WTC11 (cell line): ENCODE measurements around the gene STX17. TPM values are rescaled to one million over a fixed set of nuclear protein-coding genes. Genes with fewer than 3 reads are reported as not detected.

Source experiments
- ATAC-seq: fragments of 200-7000 bp; cut with Tn5 transposase; 2 replicates; pipeline ENCODE4 v1.10.0; 2021; ENCODE audit warnings: mild to moderate bottlenecking, moderate library complexity
- CTCF ChIA-PET: fragments of 300-600 bp; sonication (Branson Sonifier 250); formaldehyde crosslinking; loops from one replicate; lab custom pipeline; 2021; ENCODE audit warnings: antibody characterized with exemption; lab: Charles Lee
- POLR2A ChIA-PET: fragments of 350-600 bp; sonication (Branson Sonifier 250); formaldehyde crosslinking; loops from one replicate; lab custom pipeline; 2021; ENCODE audit warnings: antibody characterized with exemption; lab: Charles Lee
- DNase-seq: peaks from one replicate; pipeline ENCODE4 v3.0.0; 2021; ENCODE audit warnings: low spot score
- H3K27ac Mint-ChIP-seq: 2 replicates; pipeline ENCODE4 v1.8.0; 2021; ENCODE audit warnings: mixed read lengths
- H3K27me3 Mint-ChIP-seq: 2 replicates; pipeline ENCODE4 v1.8.0; 2021; ENCODE audit warnings: low read depth, mild to moderate bottlenecking, moderate library complexity, mixed read lengths
- H3K36me3 Mint-ChIP-seq: 2 replicates; pipeline ENCODE4 v1.8.0; 2021; ENCODE audit warnings: mixed read lengths
- H3K4me1 Mint-ChIP-seq: 2 replicates; pipeline ENCODE4 v1.8.0; 2022; ENCODE audit warnings: mixed read lengths
- H3K4me3 Mint-ChIP-seq: 2 replicates; pipeline ENCODE4 v1.8.0; 2021; ENCODE audit warnings: mild to moderate bottlenecking, moderate library complexity, mixed read lengths
- H3K9me3 Mint-ChIP-seq: 2 replicates; pipeline ENCODE4 v1.8.0; 2021; ENCODE audit warnings: mixed read lengths
- CREB1 ChIP-seq: sonication (generic); formaldehyde crosslinking; IDR thresholded peaks from 2 replicates; pipeline ENCODE4 v1.8.0; 2023; ENCODE audit warnings: mild to moderate bottlenecking, missing genetic modification reagents
- EMX1 ChIP-seq: fragments of 250-450 bp; sonication (Bioruptor Pico); IDR thresholded peaks from 2 replicates; pipeline ENCODE4 v1.8.0; 2021; ENCODE audit warnings: mild to moderate bottlenecking
- HMGA2 ChIP-seq: fragments of 250-450 bp; sonication (Bioruptor Pico); IDR thresholded peaks from 2 replicates; pipeline ENCODE4 v1.4.0; 2021; ENCODE audit warnings: mild to moderate bottlenecking, moderate library complexity
- JAZF1 ChIP-seq: fragments of 250-450 bp; sonication (Bioruptor Pico); IDR thresholded peaks from 2 replicates; pipeline ENCODE4 v1.9.0; 2021; ENCODE audit warnings: moderate library complexity, mild to moderate bottlenecking, inconsistent platforms
- JUN ChIP-seq: sonication (generic); formaldehyde crosslinking; IDR thresholded peaks from 2 replicates; pipeline ENCODE4 v1.8.0; 2023; ENCODE audit warnings: mild to moderate bottlenecking, missing genetic modification reagents
- MYBL2 ChIP-seq: sonication (generic); formaldehyde crosslinking; IDR thresholded peaks from 2 replicates; pipeline ENCODE4 v1.8.1; 2023; ENCODE audit warnings: mild to moderate bottlenecking, moderate library complexity, missing genetic modification reagents
- NFATC4 ChIP-seq: fragments of 250-450 bp; sonication (Bioruptor Pico); IDR thresholded peaks from 2 replicates; pipeline ENCODE4 v1.9.0; 2021; ENCODE audit warnings: mild to moderate bottlenecking
- TCF7 ChIP-seq: sonication (generic); formaldehyde crosslinking; IDR thresholded peaks from 2 replicates; pipeline ENCODE4 v1.8.0; 2022; ENCODE audit warnings: mild to moderate bottlenecking, low read depth, missing genetic modification reagents, moderate library complexity
- TEAD1 ChIP-seq: sonication (generic); formaldehyde crosslinking; IDR thresholded peaks from 2 replicates; pipeline ENCODE4 v1.8.0; 2022; ENCODE audit warnings: mild to moderate bottlenecking, missing genetic modification reagents
- ZBTB21 ChIP-seq: sonication (generic); formaldehyde crosslinking; IDR thresholded peaks from 2 replicates; pipeline ENCODE4 v1.8.1; 2023; ENCODE audit warnings: mild to moderate bottlenecking, missing genetic modification reagents, borderline replicate concordance
- ZNF423 ChIP-seq: fragments of 250-450 bp; sonication (Bioruptor Pico); IDR thresholded peaks from 2 replicates; pipeline ENCODE4 v2.1.2; 2022; ENCODE audit warnings: mild to moderate bottlenecking, moderate library complexity
- total RNA-seq: library from RNA; stranded (reverse); gene quantifications from 3 replicates; pipeline ENCODE4 v1.2.3, GENCODE V29; 2021
- TF ChIP-seq, protein P1 (sequence below): sonication (generic); formaldehyde crosslinking; IDR thresholded peaks from 2 replicates; pipeline ENCODE4 v1.8.0; 2022; ENCODE audit warnings: missing genetic modification reagents
- TF ChIP-seq, protein P2 (sequence below): sonication (generic); formaldehyde crosslinking; IDR thresholded peaks from 2 replicates; pipeline ENCODE4 v1.8.0; 2023; ENCODE audit warnings: missing genetic modification reagents
- TF ChIP-seq, protein P3 (sequence below): sonication (generic); formaldehyde crosslinking; IDR thresholded peaks from 2 replicates; pipeline ENCODE4 v1.8.0; 2023; ENCODE audit warnings: mild to moderate bottlenecking, missing genetic modification reagents
- TF ChIP-seq, protein P4 (sequence below): fragments of 250-450 bp; sonication (Bioruptor Pico); IDR thresholded peaks from 2 replicates; pipeline ENCODE4 v1.9.0; 2021; ENCODE audit warnings: mild to moderate bottlenecking
- TF ChIP-seq, protein P5 (sequence below): fragments of 250-450 bp; sonication (Bioruptor Pico); conservative IDR thresholded peaks from 2 replicates; pipeline ENCODE4 v1.9.0; 2021; ENCODE audit warnings: mild to moderate bottlenecking
- TF ChIP-seq, protein P6 (sequence below): fragments of 200-600 bp; IDR thresholded peaks from 2 replicates; pipeline ENCODE4 v1.8.0; 2022; ENCODE audit warnings: antibody characterized with exemption

Gene STX17
- total RNA-seq, 1 experiment from 2014 or later = 22.1 TPM

DNA sequence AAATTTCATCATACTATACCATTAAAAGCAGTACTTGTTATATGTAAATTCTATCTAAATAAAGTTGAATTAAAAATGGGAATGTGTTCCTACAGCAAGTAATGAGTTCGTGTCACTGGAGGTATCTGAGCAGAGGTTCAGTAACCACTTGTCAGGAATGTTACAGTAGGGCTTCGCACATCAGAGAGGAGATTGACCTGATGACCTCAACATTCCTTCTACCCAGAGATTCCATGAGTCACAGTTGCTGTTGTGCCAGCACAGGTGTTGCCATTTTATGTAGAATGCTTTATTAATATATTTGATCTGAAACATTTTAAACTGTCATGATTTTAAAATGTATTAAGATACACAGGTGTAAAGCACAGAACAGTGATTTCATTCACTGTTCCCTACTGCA lies 60.3 kb downstream of the STX17 start:
- Mint-ChIP-seq H3K4me1 (peaks cover 21% of the 10 kb centered on the region), H3K4me3 (no peak overlapping the region), H3K27me3 (no peaks in the 10 kb centered on the region), H3K36me3 (peaks cover 5% of the 10 kb centered on the region), H3K27ac (no peak overlapping the region), H3K9me3 (no peaks in the 10 kb centered on the region)
- TF ChIP-seq, protein P1, sequence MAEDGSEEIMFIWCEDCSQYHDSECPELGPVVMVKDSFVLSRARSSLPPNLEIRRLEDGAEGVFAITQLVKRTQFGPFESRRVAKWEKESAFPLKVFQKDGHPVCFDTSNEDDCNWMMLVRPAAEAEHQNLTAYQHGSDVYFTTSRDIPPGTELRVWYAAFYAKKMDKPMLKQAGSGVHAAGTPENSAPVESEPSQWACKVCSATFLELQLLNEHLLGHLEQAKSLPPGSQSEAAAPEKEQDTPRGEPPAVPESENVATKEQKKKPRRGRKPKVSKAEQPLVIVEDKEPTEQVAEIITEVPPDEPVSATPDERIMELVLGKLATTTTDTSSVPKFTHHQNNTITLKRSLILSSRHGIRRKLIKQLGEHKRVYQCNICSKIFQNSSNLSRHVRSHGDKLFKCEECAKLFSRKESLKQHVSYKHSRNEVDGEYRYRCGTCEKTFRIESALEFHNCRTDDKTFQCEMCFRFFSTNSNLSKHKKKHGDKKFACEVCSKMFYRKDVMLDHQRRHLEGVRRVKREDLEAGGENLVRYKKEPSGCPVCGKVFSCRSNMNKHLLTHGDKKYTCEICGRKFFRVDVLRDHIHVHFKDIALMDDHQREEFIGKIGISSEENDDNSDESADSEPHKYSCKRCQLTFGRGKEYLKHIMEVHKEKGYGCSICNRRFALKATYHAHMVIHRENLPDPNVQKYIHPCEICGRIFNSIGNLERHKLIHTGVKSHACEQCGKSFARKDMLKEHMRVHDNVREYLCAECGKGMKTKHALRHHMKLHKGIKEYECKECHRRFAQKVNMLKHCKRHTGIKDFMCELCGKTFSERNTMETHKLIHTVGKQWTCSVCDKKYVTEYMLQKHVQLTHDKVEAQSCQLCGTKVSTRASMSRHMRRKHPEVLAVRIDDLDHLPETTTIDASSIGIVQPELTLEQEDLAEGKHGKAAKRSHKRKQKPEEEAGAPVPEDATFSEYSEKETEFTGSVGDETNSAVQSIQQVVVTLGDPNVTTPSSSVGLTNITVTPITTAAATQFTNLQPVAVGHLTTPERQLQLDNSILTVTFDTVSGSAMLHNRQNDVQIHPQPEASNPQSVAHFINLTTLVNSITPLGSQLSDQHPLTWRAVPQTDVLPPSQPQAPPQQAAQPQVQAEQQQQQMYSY = no peak
- TF ChIP-seq, protein P2, sequence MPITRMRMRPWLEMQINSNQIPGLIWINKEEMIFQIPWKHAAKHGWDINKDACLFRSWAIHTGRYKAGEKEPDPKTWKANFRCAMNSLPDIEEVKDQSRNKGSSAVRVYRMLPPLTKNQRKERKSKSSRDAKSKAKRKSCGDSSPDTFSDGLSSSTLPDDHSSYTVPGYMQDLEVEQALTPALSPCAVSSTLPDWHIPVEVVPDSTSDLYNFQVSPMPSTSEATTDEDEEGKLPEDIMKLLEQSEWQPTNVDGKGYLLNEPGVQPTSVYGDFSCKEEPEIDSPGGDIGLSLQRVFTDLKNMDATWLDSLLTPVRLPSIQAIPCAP = no peak
- POLR2A ChIA-PET = no interaction called here
- ATAC-seq (peak; percentile 87), DNase-seq (no peak)
- CTCF ChIA-PET = no interaction called here

DNA sequence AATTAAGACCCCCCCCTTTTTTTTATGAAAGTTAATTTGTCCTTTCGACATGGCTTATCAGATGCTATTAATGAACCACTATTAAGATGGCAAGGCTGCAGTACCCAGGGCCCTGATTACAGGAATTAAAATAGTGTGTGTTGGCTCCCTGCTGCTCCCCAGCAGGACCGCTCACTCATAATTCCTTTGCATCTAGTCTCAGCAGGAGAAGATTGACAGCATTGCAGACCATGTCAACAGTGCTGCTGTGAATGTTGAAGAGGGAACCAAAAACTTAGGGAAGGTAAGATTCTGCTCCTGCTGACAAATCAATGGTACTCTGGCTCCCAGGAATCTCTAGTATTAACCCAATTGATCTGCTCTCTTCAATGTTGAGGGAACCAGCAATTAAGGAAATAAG lies 61.0 kb downstream of the STX17 start:
- no peak for DNase-seq
- Mint-ChIP-seq H3K27me3 (no peaks in the 10 kb centered on the region), H3K27ac (no peak overlapping the region), H3K4me3 (no peak overlapping the region), H3K9me3 (no peaks in the 10 kb centered on the region), H3K36me3 (peaks cover 5% of the 10 kb centered on the region), H3K4me1 (peaks cover 21% of the 10 kb centered on the region)
- POLR2A ChIA-PET = no interaction called here
- CTCF ChIA-PET = interaction anchor here (0.7 to 1.2 kb wide), 4 partner anchors 20 to 782 kb away, joined by 3 to 4 read pairs (median 4); no protein-coding TSS in a partner anchor
- peak; percentile 39 for ATAC-seq
- no peak for TF ChIP-seq EMX1
- TF ChIP-seq, protein P3, sequence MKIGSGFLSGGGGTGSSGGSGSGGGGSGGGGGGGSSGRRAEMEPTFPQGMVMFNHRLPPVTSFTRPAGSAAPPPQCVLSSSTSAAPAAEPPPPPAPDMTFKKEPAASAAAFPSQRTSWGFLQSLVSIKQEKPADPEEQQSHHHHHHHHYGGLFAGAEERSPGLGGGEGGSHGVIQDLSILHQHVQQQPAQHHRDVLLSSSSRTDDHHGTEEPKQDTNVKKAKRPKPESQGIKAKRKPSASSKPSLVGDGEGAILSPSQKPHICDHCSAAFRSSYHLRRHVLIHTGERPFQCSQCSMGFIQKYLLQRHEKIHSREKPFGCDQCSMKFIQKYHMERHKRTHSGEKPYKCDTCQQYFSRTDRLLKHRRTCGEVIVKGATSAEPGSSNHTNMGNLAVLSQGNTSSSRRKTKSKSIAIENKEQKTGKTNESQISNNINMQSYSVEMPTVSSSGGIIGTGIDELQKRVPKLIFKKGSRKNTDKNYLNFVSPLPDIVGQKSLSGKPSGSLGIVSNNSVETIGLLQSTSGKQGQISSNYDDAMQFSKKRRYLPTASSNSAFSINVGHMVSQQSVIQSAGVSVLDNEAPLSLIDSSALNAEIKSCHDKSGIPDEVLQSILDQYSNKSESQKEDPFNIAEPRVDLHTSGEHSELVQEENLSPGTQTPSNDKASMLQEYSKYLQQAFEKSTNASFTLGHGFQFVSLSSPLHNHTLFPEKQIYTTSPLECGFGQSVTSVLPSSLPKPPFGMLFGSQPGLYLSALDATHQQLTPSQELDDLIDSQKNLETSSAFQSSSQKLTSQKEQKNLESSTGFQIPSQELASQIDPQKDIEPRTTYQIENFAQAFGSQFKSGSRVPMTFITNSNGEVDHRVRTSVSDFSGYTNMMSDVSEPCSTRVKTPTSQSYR = no peak
- TF ChIP-seq ZNF423 = 0 out of 2 replicates have a peak, but pooled peaks have one; percentile 26
- TF ChIP-seq, protein P4, sequence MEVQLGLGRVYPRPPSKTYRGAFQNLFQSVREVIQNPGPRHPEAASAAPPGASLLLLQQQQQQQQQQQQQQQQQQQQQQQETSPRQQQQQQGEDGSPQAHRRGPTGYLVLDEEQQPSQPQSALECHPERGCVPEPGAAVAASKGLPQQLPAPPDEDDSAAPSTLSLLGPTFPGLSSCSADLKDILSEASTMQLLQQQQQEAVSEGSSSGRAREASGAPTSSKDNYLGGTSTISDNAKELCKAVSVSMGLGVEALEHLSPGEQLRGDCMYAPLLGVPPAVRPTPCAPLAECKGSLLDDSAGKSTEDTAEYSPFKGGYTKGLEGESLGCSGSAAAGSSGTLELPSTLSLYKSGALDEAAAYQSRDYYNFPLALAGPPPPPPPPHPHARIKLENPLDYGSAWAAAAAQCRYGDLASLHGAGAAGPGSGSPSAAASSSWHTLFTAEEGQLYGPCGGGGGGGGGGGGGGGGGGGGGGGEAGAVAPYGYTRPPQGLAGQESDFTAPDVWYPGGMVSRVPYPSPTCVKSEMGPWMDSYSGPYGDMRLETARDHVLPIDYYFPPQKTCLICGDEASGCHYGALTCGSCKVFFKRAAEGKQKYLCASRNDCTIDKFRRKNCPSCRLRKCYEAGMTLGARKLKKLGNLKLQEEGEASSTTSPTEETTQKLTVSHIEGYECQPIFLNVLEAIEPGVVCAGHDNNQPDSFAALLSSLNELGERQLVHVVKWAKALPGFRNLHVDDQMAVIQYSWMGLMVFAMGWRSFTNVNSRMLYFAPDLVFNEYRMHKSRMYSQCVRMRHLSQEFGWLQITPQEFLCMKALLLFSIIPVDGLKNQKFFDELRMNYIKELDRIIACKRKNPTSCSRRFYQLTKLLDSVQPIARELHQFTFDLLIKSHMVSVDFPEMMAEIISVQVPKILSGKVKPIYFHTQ (CRISPR knock-in tag) = no peak
- no peak for TF ChIP-seq JUN

DNA sequence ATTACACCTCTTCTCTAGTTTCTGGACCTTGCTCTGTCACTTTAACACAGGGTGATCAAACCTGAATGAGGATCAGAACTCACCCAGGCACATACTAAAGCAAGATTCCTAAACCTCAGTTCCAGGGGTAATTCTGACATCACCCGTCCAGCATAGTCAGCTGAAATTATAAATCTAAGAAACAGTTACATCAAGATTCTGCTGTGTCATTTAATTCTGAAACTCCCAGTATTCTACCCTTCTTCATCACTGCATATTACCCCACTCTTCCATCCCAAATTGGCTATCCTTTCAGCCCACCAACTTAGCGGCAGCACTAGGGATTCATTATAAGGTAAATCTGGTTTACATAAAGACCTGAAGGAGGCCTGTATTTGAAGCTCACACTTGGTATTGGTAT lies 64.0 kb downstream of the STX17 start:
- H3K27ac Mint-ChIP-seq = no peak overlapping the region
- H3K27me3 Mint-ChIP-seq = no peaks in the 10 kb centered on the region
- peaks cover 5% of the 10 kb centered on the region for H3K36me3 Mint-ChIP-seq
- DNase-seq (no peak), ATAC-seq (no peak)
- CTCF ChIA-PET = no interaction called here
- H3K9me3 Mint-ChIP-seq = no peaks in the 10 kb centered on the region
- POLR2A ChIA-PET = no interaction called here
- no peak overlapping the region for H3K4me3 Mint-ChIP-seq
- H3K4me1 Mint-ChIP-seq = peaks cover 21% of the 10 kb centered on the region
- TF ChIP-seq TEAD1 = no peak
- no peak for TF ChIP-seq NFATC4 (CRISPR knock-in tag)
- TF ChIP-seq HMGA2 = no peak
- no peak for TF ChIP-seq ZNF423
- TF ChIP-seq JAZF1 (CRISPR knock-in tag) = no peak
- TF ChIP-seq MYBL2 = no peak
- TF ChIP-seq, protein P5, sequence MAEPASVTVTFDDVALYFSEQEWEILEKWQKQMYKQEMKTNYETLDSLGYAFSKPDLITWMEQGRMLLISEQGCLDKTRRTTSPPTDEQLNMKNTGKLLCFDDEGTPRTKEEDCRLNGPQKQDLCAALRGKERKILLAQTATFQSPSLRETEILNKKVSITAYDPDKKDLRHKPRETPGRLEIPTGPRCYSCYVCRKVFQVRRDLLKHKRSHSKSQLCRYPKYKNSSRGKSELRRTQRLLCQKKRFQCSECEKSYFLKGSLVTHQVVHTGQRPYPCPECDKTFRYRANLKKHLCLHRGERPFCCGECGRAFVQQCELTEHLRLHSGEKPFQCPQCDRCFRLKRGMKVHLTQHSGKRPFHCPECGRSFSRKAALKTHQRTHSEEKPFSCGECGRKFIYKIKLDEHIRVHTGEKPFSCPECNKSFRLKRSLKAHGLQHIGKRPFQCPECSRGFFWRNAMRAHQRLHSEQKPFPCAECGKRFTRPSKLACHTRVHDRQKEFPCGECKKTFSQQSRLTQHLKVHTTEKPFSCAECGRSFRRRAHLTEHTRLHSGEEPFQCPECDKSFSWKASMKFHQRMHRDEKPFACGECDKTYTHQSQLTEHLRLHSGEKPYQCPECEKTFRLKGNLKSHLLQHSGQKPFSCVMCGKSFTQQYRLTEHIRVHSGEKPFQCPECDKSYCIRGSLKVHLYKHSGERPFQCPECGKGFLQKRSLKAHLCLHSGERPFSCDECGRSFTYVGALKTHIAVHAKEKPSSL = no peak
- TF ChIP-seq, protein P6, sequence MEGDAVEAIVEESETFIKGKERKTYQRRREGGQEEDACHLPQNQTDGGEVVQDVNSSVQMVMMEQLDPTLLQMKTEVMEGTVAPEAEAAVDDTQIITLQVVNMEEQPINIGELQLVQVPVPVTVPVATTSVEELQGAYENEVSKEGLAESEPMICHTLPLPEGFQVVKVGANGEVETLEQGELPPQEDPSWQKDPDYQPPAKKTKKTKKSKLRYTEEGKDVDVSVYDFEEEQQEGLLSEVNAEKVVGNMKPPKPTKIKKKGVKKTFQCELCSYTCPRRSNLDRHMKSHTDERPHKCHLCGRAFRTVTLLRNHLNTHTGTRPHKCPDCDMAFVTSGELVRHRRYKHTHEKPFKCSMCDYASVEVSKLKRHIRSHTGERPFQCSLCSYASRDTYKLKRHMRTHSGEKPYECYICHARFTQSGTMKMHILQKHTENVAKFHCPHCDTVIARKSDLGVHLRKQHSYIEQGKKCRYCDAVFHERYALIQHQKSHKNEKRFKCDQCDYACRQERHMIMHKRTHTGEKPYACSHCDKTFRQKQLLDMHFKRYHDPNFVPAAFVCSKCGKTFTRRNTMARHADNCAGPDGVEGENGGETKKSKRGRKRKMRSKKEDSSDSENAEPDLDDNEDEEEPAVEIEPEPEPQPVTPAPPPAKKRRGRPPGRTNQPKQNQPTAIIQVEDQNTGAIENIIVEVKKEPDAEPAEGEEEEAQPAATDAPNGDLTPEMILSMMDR = no peak
- TF ChIP-seq ZBTB21 (CRISPR knock-in tag) = no peak
- no peak for TF ChIP-seq CREB1 (CRISPR knock-in tag)
- no peak for TF ChIP-seq TCF7
